ENCODE results near the gene GJB6. TPM values are rescaled to one million over a fixed set of nuclear protein-coding genes. Genes with fewer than 3 reads are reported as not detected.

The GJB6 gene
- polyA plus RNA-seq, 2 of the 4 experiments (the other 2 are of a cell fraction), result 0.06 TPM; not detected in 1

DNA sequence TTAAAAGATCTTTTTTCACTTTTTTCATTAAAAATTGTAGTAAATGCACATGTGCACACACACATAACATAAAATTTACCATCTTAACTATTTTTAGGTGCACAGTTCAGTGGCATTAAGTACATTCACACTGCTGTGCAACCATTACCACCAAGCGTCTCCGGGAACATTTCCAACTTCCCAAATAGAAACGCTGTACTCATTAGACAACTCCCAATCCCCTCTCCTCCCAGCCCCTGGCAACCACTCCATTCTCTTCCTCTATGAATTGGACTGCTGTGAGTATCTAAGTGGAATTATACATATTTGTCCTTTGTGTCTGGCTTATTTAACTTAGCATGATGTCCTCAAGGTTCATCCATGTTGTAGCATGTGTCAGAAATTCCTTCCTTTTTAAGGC, 50.9 kb downstream of the GJB6 start:
- no peak overlapping the region for H3K4me2 ChIP-seq
- DNase-seq (ENCODE audit: low read depth in 1 of 2, low spot score in 1 of 2) (no peak), FAIRE-seq (no peak), ATAC-seq (no peak)
- TF ChIP-seq ZNF302 (CRISPR knock-in tag; IDR thresholded peaks at IDR 0.05) (no peak), ZC3H11A (IDR thresholded peaks at IDR 0.05) (no peak), NPAS2 (CRISPR knock-in tag; IDR thresholded peaks at IDR 0.05; ENCODE audit: borderline replicate concordance) (no peak), CBX8 (IDR thresholded peaks at IDR 0.05) (no peak), NFE2L2 (conservative IDR thresholded peaks at IDR 0.05; ENCODE audit: low read length) (no peak), FOSL2 (IDR thresholded peaks at IDR 0.05) (no peak), FOSL2 (CRISPR knock-in tag; IDR thresholded peaks at IDR 0.05) (no peak), HDAC2 (IDR thresholded peaks at IDR 0.05) (no peak), SREBF2 (IDR thresholded peaks at IDR 0.05) (no peak), EP300 (IDR thresholded peaks at IDR 0.05) (no peak), POLR2A (IDR thresholded peaks at IDR 0.05; ENCODE audit: low read length) (no peak), MYC (IDR thresholded peaks at IDR 0.05; ENCODE audit: borderline replicate concordance, low read length) (no peak), PHF8 (IDR thresholded peaks at IDR 0.05; ENCODE audit: borderline replicate concordance, low read depth) (no peak), KDM1A (IDR thresholded peaks at IDR 0.05; ENCODE audit: low read depth) (no peak), BHLHE40 (IDR thresholded peaks at IDR 0.05; ENCODE audit: low read depth, low read length) (no peak)
- TF ChIP-seq, protein P1, sequence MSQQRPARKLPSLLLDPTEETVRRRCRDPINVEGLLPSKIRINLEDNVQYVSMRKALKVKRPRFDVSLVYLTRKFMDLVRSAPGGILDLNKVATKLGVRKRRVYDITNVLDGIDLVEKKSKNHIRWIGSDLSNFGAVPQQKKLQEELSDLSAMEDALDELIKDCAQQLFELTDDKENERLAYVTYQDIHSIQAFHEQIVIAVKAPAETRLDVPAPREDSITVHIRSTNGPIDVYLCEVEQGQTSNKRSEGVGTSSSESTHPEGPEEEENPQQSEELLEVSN (IDR thresholded peaks at IDR 0.05; ENCODE audit: borderline replicate concordance, low read depth), result no peak
- TF ChIP-seq, protein P2, sequence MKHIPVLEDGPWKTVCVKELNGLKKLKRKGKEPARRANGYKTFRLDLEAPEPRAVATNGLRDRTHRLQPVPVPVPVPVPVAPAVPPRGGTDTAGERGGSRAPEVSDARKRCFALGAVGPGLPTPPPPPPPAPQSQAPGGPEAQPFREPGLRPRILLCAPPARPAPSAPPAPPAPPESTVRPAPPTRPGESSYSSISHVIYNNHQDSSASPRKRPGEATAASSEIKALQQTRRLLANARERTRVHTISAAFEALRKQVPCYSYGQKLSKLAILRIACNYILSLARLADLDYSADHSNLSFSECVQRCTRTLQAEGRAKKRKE (CRISPR knock-in tag; IDR thresholded peaks at IDR 0.05; ENCODE audit: low read depth), result no peak
- no peak overlapping the region for H3K27ac ChIP-seq
- ChIA-PET POLR2A (no interaction called here), CTCF (interaction anchor here (0.9 to 2.1 kb wide), 6 partner anchors 11 to 744 kb away, joined by 3 to 16 read pairs (median 6); partner anchors contain the start of genes GJB2 and IL17D)
- no peaks in the 10 kb centered on the region for H3K9me3 ChIP-seq
- WGBS (ENCODE audit: missing lambda C conversion rate), result 63% methylated on average over 3 of the region's 3 CpGs
- H3K4me1 ChIP-seq, result no peaks in the 10 kb centered on the region
- H3K4me3 ChIP-seq, result no peak overlapping the region

DNA sequence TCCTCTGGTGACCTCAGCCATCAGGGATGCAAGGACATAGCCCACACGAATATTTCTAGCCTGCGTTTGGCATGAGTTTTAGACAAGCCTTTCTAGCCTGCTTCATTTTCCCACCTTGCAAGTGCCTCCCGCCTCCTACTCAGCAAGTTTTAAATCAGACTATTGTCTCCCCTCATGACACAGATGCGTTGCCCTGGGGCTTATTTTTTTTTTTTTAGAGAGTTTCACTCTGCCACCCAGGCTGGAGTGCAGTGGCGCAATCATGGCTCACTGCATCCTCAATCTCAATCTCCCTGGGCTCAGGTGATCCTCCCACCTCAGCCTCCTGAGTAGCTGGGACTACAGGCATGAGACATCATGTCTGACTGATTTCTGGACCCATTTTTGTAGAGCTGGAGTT, 54.0 kb downstream of the GJB6 start:
- Histone ChIP-seq H3K4me2 (no peak overlapping the region), H3K9me3 (no peaks in the 10 kb centered on the region), H3K4me3 (no peak overlapping the region), H3K27ac (no peak overlapping the region), H3K4me1 (peaks cover 17% of the 10 kb centered on the region)
- ChIA-PET POLR2A (no interaction called here), CTCF (interaction anchor here (1.2 kb wide), 1 partner anchor 651 kb away, joined by 4 read pairs; no protein-coding TSS in a partner anchor)
- DNase-seq (ENCODE audit: low read depth in 1 of 2, low spot score in 1 of 2) (no peak), FAIRE-seq (no peak), ATAC-seq (no peak)
- TF ChIP-seq HDAC2 (IDR thresholded peaks at IDR 0.05) (no peak), JUN (IDR thresholded peaks at IDR 0.05) (no peak), NPAS2 (CRISPR knock-in tag; IDR thresholded peaks at IDR 0.05; ENCODE audit: borderline replicate concordance) (no peak)
- WGBS (ENCODE audit: missing lambda C conversion rate), result 64% methylated on average over 5 of the region's 5 CpGs

DNA sequence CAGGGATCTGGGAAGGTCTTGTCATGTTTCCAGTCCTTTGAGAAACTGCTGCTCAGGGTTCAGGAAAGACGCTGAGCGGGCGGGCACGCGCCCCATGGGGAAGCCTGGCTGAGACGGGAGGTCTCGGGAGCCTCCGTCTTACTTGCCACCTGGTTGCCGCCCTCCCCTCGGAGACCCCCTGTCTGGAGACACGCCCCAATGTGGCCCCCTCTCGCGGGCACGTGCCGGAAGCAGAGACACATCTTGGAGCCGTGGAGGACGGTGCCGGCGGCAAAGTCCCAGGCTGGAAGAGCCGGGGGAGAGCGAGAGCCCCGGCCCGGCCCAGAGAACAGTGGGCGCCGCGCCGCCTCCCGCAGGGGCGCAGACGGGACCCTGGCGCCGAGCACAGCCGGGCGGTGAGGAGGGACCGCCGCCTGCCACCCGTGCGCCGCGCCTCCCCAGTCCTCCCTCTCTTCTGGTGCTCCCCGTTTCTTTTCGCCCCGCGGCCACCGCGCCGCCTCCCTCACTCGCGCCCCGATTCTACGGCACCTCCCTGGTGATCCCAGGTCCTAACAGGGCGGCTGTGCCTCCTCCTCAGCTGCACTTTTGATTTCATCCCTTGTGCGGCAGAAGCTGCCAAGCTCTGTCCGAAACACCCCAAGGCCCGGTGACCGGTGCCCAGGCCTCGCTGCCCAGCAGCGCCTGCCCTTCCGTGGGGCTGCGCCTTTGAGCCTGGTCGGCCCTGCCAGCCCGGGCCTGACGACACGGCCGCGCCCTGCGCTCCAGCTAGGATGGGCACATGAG, 54.9 kb downstream of the GJB6 start:
- Histone ChIP-seq H3K27ac (no peak overlapping the region), H3K9me3 (no peaks in the 10 kb centered on the region), H3K4me2 (no peak overlapping the region), H3K4me3 (no peak overlapping the region), H3K4me1 (peaks cover 17% of the 10 kb centered on the region)
- WGBS (ENCODE audit: missing lambda C conversion rate), result 97% methylated on average over 41 of the region's 67 CpGs
- CTCF ChIA-PET, result interaction anchor here (1.2 kb wide), 1 partner anchor 652 kb away, joined by 4 read pairs; no protein-coding TSS in a partner anchor
- TF ChIP-seq TFCP2L1 (CRISPR knock-in tag; IDR thresholded peaks at IDR 0.05), result no peak
- TF ChIP-seq HOXB5 (CRISPR knock-in tag; IDR thresholded peaks at IDR 0.05), result no peak
- no peak for TF ChIP-seq CEBPB (IDR thresholded peaks at IDR 0.05)
- POLR2A ChIA-PET, result no interaction called here
- FAIRE-seq, result no peak
- ATAC-seq, result no peak
- no peak for DNase-seq (ENCODE audit: low read depth in 1 of 2, low spot score in 1 of 2)

Measured in A549 (cell line).